ENCODE results near the gene AZI2. TPM values are rescaled to one million over a fixed set of nuclear protein-coding genes. Genes with fewer than 3 reads are reported as not detected.

The AZI2 gene
- total and polyA plus RNA-seq, 10 donors = 17.9 to 60.3 (median 48.9) TPM

DNA sequence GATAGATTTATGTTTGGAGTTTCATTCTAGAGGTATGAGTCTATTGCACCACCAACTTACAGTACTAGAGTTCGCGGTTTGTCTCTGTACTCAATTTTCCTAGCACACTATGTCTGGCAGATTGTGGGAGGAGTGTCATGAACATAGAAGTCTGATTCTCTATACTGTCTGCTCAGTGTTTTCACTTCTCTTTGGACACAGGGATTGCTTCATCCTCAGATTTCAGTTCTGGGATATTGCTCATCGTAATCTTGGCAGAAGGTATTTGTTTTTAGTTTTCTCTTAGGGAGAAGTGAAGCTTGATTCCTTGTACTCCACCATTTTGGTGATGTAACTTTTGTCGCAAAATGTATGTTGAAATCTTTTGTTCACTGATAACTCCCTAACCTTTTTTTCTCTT lies 27.8 kb upstream of the AZI2 start:
- intact Hi-C loops (cut with DNase I; ENCODE audit: low total_unique reads) = no loop called here
- H3K4me1 ChIP-seq = no peaks in the 10 kb centered on the region
- H3K27me3 ChIP-seq (replicated peaks in 1 of 7) = no peaks in the 10 kb centered on the region
- no peaks in the 10 kb centered on the region for H3K36me3 ChIP-seq
- H3K9me3 ChIP-seq = peaks cover 0 to 11% (median 4%) of the 10 kb centered on the region in 8 donors
- DNase-seq = no peak
- H3K27ac ChIP-seq = no peak overlapping the region
- TF ChIP-seq POLR2AphosphoS5 (IDR thresholded peaks at IDR 0.05) = no peak
- TF ChIP-seq, protein P1, sequence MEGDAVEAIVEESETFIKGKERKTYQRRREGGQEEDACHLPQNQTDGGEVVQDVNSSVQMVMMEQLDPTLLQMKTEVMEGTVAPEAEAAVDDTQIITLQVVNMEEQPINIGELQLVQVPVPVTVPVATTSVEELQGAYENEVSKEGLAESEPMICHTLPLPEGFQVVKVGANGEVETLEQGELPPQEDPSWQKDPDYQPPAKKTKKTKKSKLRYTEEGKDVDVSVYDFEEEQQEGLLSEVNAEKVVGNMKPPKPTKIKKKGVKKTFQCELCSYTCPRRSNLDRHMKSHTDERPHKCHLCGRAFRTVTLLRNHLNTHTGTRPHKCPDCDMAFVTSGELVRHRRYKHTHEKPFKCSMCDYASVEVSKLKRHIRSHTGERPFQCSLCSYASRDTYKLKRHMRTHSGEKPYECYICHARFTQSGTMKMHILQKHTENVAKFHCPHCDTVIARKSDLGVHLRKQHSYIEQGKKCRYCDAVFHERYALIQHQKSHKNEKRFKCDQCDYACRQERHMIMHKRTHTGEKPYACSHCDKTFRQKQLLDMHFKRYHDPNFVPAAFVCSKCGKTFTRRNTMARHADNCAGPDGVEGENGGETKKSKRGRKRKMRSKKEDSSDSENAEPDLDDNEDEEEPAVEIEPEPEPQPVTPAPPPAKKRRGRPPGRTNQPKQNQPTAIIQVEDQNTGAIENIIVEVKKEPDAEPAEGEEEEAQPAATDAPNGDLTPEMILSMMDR (IDR thresholded peaks at IDR 0.05 in 8 of 11, conservative IDR thresholded peaks at IDR 0.05 in 3 of 11) = no peak
- H3K4me3 ChIP-seq = no peak overlapping the region
- 76 to 89% (median 82%) methylated on average over 4 of the region's 4 CpGs for WGBS, 5 donors

DNA sequence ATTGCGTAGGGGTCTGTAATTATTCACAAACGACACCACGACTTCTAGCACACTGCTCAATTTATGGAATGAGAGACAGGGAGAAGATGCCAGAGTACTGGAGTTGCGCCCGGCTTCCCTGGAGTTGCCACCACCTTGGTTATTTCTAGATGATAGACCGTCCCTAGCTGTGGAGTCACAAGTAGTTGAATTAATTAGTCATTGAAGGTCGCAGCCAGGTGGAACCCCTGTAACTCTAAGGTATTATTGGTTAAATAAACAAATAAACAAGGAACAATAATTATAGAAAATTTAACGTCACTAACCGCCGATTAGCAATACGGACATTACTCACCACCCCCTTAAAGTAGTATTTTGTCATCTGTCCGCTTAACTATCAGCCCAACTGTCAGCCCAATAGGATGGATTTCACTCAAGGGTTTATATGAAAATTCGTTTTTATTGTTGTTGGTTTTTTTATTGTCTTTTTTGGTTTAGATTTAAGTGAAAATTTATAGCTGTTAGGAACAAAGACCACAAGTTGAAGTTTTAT lies 911 bp upstream of the AZI2 start:
- TF ChIP-seq, protein P1 (IDR thresholded peaks at IDR 0.05 in 8 of 11, conservative IDR thresholded peaks at IDR 0.05 in 3 of 11) = no peak
- no peak for TF ChIP-seq POLR2AphosphoS5 (IDR thresholded peaks at IDR 0.05)
- TF ChIP-seq POLR2A (IDR thresholded peaks at IDR 0.05) = no peak
- no peak for DNase-seq
- 30 to 39% (median 36%) methylated on average over 13 of the region's 13 CpGs for WGBS, 5 donors
- intact Hi-C loops (cut with DNase I; ENCODE audit: low total_unique reads) = no loop called here
- peak overlapping the region; percentile 63 to 88 (median 74) for H3K4me3 ChIP-seq
- H3K36me3 ChIP-seq = peaks cover 4 to 26% (median 6%) of the 10 kb centered on the region in 6 donors
- peak overlapping the region; percentile 98 to 99 (median 99) for H3K27ac ChIP-seq
- peaks cover 22 to 63% (median 46%) of the 10 kb centered on the region in 6 donors for H3K4me1 ChIP-seq
- H3K9me3 ChIP-seq = peaks cover 0 to 39% (median 29%) of the 10 kb centered on the region in 8 donors
- H3K27me3 ChIP-seq (replicated peaks in 1 of 7) = no peaks in the 10 kb centered on the region

DNA sequence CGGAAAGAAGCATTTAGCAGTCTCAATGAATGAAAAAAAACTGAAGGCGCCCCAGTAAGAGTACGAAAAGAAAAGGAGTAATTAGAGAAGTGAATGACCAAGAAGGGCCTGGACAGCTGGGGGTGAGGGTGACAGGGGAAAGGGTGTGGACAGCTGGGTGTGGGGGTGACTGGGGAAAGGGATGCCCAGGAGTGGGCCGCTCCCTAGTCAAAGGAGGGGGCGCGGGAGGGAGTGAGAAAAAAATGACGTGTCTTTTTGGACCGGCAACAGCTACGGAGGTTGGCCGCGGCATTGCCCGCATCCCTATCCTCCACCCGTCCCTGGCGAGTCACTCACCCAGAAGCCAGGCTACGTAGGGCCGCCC lies 377 bp downstream of the AZI2 start:
- H3K4me1 ChIP-seq = peaks cover 26 to 76% (median 53%) of the 10 kb centered on the region in 6 donors
- peaks cover 0 to 30% (median 18%) of the 10 kb centered on the region in 8 donors for H3K9me3 ChIP-seq
- peak overlapping the region; percentile 98 to 99 (median 99) for H3K27ac ChIP-seq
- H3K27me3 ChIP-seq (replicated peaks in 1 of 7) = no peaks in the 10 kb centered on the region
- DNase-seq = no peak
- no peak for TF ChIP-seq POLR2A (IDR thresholded peaks at IDR 0.05)
- no peak for TF ChIP-seq POLR2AphosphoS5 (IDR thresholded peaks at IDR 0.05)
- TF ChIP-seq, protein P1 (IDR thresholded peaks at IDR 0.05 in 8 of 11, conservative IDR thresholded peaks at IDR 0.05 in 3 of 11) = no peak
- WGBS, 5 donors = 2 to 4% (median 2%) methylated on average over 11 to 16 of the region's 16 CpGs
- H3K4me3 ChIP-seq = peak overlapping the region; percentile 63 to 88 (median 74)
- H3K36me3 ChIP-seq = peaks cover 4 to 18% (median 6%) of the 10 kb centered on the region in 6 donors
- intact Hi-C loops (cut with DNase I; ENCODE audit: low total_unique reads) = no loop called here

DNA sequence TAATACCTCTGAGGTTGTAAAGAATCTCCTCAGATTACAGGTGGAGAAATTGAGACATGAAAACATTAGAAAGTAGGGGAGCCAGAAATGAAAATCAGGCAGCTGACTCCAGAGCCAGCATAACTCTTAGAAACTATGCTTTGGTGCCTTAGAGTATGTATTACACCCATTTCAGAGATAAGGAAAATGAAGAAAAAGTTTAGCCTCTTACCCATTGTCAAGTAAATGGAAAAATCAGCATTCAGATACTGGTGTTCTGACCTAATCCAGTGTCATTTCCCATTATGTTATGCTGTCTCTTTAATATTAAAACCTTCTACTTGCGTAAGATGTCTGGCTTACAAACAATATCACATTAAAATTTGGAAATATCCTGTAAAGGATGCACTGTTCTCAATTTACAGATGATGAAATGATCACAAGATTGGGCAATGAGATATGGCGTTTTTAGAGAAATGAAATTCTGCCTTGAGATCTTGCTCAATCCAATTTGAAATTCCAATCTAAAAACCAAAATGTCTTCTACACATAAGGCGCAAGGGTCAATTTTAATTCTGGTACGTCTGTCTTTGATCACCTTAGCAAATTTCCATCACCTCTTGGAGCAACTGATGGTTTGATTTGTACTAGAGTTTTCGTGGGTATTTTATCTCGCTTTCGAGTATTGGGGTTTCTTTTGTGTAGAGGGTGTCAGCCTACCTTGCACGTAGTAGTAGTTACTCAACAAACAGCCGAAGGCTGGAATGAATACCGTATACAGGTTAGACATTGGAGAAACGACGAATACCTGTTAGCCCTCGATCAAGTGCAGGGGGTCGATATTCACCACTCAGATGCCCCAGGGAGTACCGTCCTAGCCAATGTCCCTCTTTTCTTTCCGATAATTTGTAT lies 1.0 kb downstream of the AZI2 start:
- WGBS, 5 donors = 23 to 39% (median 35%) methylated on average over 16 of the region's 16 CpGs
- Histone ChIP-seq H3K4me3 (peak overlapping the region; percentile 63 to 88 (median 74)), H3K27ac (peak overlapping the region; percentile 98 to 99 (median 99)), H3K9me3 (peaks cover 0 to 24% (median 12%) of the 10 kb centered on the region in 8 donors), H3K27me3 (replicated peaks in 1 of 7) (no peaks in the 10 kb centered on the region), H3K36me3 (peaks cover 0 to 12% (median under 1%) of the 10 kb centered on the region in 6 donors), H3K4me1 (peaks cover 27 to 82% (median 59%) of the 10 kb centered on the region in 6 donors)
- DNase-seq = no peak
- intact Hi-C loops (cut with DNase I; ENCODE audit: low total_unique reads) = no loop called here
- TF ChIP-seq POLR2A (IDR thresholded peaks at IDR 0.05) (no peak), POLR2AphosphoS5 (IDR thresholded peaks at IDR 0.05) (no peak)
- TF ChIP-seq, protein P1 (IDR thresholded peaks at IDR 0.05 in 8 of 11, conservative IDR thresholded peaks at IDR 0.05 in 3 of 11) = no peak

All from spleen (tissue), 11 donors.